ENCODE data around the gene C16orf46. TPM values are rescaled to one million over a fixed set of nuclear protein-coding genes. Genes with fewer than 3 reads are reported as not detected.
A peak's percentile ranks its signal among the peaks of the same experiment; 100 is the strongest.

The C16orf46 gene
- total and polyA plus RNA-seq, 2 of the 13 experiments (the other 11 are each of a cell fraction or from before 2014, with no cell fraction given) = 0.38 to 0.55 TPM

DNA sequence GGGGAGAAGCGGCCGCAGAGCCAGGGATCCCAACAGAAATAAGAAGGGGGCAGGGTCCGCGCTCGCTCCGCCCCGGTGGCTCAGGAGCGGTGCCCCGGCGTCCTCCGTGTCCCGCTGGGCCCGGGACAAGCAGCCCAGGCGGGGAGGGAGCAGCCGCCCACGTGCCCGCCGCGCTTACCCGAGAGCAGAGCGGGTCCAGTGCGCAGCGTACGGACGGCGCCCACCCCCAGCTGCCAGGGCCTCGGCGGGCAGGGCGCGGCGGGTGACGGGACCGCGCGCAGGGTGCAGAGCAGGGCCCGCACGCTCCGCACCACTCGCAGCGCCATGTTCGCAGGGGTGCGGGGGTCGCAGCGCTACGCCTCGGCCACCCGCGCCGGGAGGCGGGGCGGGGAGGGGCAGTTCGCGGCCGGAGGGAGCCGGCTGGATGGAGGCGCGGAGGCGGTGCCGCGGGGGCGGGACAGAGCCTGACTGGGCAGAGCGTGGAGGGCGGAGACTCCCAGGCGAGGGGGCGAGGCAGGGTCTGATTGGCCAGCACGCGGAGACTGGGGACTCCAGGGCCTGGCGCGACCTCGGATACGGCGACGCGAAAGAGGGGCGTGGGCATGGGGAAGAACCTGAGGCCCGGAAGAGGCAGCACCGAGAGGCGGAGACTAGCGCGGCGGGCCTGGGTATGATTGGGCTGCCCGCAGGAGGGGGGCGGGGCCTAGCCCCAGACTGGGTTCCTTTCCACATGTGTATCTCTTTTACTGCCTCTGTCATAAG, 19.1 kb upstream of the C16orf46 start, which contains the start of gene GCSH (continued):
- TF ChIP-seq ZNF484 (CRISPR knock-in tag; IDR thresholded peaks at IDR 0.05; ENCODE audit: borderline replicate concordance, low read depth) (0 out of 2 replicates have a peak, but pooled peaks have one; percentile 31), ELF1 (CRISPR knock-in tag; IDR thresholded peaks at IDR 0.05) (peak; percentile 89), THAP11 (CRISPR knock-in tag; IDR thresholded peaks at IDR 0.05) (peak; percentile 77), FOXM1 (CRISPR knock-in tag; IDR thresholded peaks at IDR 0.05) (no peak), RBM39 (IDR thresholded peaks at IDR 0.05; ENCODE audit: low read depth, low read length, poor library complexity, severe bottlenecking) (peak; percentile 60), FOXC1 (CRISPR knock-in tag; IDR thresholded peaks at IDR 0.05; ENCODE audit: borderline replicate concordance) (peak; percentile 91; the same call in 1 of the 2 replicates), ZNF362 (CRISPR knock-in tag; IDR thresholded peaks at IDR 0.05; ENCODE audit: borderline replicate concordance) (no peak), MIXL1 (CRISPR knock-in tag; IDR thresholded peaks at IDR 0.05) (0 out of 2 replicates have a peak, but pooled peaks have one; percentile 13), KAT2B (IDR thresholded peaks at IDR 0.05; ENCODE audit: borderline replicate concordance, low read depth, low read length) (no peak), ZNF33B (CRISPR knock-in tag; IDR thresholded peaks at IDR 0.05) (no peak), NBN (conservative IDR thresholded peaks at IDR 0.05) (no peak), ZNF746 (CRISPR knock-in tag; IDR thresholded peaks at IDR 0.05) (peak; percentile 18; the same call in 1 of the 2 replicates), KLF11 (CRISPR knock-in tag; IDR thresholded peaks at IDR 0.05) (peak; percentile 62; the same call in 1 of the 2 replicates), TMF1 (CRISPR knock-in tag; IDR thresholded peaks at IDR 0.05; ENCODE audit: low read depth) (no peak), SIN3A (IDR thresholded peaks at IDR 0.05; ENCODE audit: borderline replicate concordance, low read depth, low read length) (peak; percentile 70; the same call in 1 of the 2 replicates), ZNF7 (CRISPR knock-in tag; IDR thresholded peaks at IDR 0.05) (no peak), ETV5 (CRISPR knock-in tag; IDR thresholded peaks at IDR 0.05; ENCODE audit: borderline replicate concordance) (peak; percentile 14), MTF2 (CRISPR knock-in tag; IDR thresholded peaks at IDR 0.05; ENCODE audit: borderline replicate concordance) (no peak), RFX3 (CRISPR knock-in tag; IDR thresholded peaks at IDR 0.05) (no peak), ZNF446 (CRISPR knock-in tag; IDR thresholded peaks at IDR 0.05) (peak; percentile 61; the same call in 1 of the 2 replicates), NAIF1 (CRISPR knock-in tag; IDR thresholded peaks at IDR 0.05; ENCODE audit: borderline replicate concordance) (no peak), HNF1A (IDR thresholded peaks at IDR 0.05; ENCODE audit: low read depth) (no peak), HNF1A (CRISPR knock-in tag; IDR thresholded peaks at IDR 0.05; ENCODE audit: borderline replicate concordance) (peak; percentile 57), ZNF282 (IDR thresholded peaks at IDR 0.05; ENCODE audit: partially characterized antibody) (no peak), MIER2 (CRISPR knock-in tag; IDR thresholded peaks at IDR 0.05) (no peak), ZMAT3 (CRISPR knock-in tag; conservative IDR thresholded peaks at IDR 0.05) (peak; percentile 94)

Data from HepG2 (cell line).